Retinal pigment epithelial cell (primary cell): Measurements from ENCODE around the gene SLFNL1.

Experiments
- DNase-seq: peaks from one replicate; pipeline ENCODE4 v3.0.0-alpha.2; 2010; ENCODE audit warnings: low read depth
- H3K4me3 ChIP-seq: 2 replicates; pipeline ENCODE4 v1.5.1; 2011; ENCODE audit warnings: mild to moderate bottlenecking, low read length, control low read depth, moderate library complexity
- CTCF ChIP-seq: conservative IDR thresholded peaks from 2 replicates; pipeline ENCODE4 v1.5.1; 2011; ENCODE audit warnings: low read depth, low read length, control low read depth, inconsistent platforms

Gene SLFNL1

GRCh38 chr1:40984531-40984930, 37.0 kb downstream of the SLFNL1 start:
- H3K4me3 ChIP-seq, result no peak overlapping the region
- no peak for TF ChIP-seq CTCF
- DNase-seq, result no peak

- TF ChIP-seq CTCF, result no peak
- no peak for DNase-seq
- no peak overlapping the region for H3K4me3 ChIP-seq
These were observed 37.5 kb downstream of the SLFNL1 start for GRCh38 chr1:40984066-40984465.

- no peak for TF ChIP-seq CTCF
- H3K4me3 ChIP-seq, result no peak overlapping the region
- DNase-seq, result no peak
These were observed 38.2 kb downstream of the SLFNL1 start for GRCh38 chr1:40983286-40983685.

GRCh38 chr1:40982721-40983120, 38.8 kb downstream of the SLFNL1 start:
- no peak overlapping the region for H3K4me3 ChIP-seq
- no peak for TF ChIP-seq CTCF
- no peak for DNase-seq

GRCh38 chr1:40981691-40982448, 39.7 kb downstream of the SLFNL1 start:
- TF ChIP-seq CTCF, result no peak
- no peak for DNase-seq
- no peak overlapping the region for H3K4me3 ChIP-seq

- peak overlapping the region; percentile 70 for H3K4me3 ChIP-seq
- TF ChIP-seq CTCF, result no peak
- no peak for DNase-seq
These were observed 40.9 kb downstream of the SLFNL1 start for GRCh38 chr1:40980453-40981121.

- no peak for DNase-seq
- H3K4me3 ChIP-seq, result peak overlapping the region; percentile 70
These were observed 41.5 kb downstream of the SLFNL1 start for GRCh38 chr1:40980068-40980452.

More at GRCh38 chr1:40980068-40980452, 41.5 kb downstream of the SLFNL1 start:
- no peak for TF ChIP-seq CTCF
